ENCODE measurements around the gene PTGES. TPM values are rescaled to one million over a fixed set of nuclear protein-coding genes. Genes with fewer than 3 reads are reported as not detected.
"Not testable (repeated sequence)": the region's sequence is repeated elsewhere in the genome, so short reads cannot be mapped to it uniquely, and the experiment has no call there.

PTGES gene
- total RNA-seq, 2 experiments from 2014 or later, result 0.25 to 0.38 TPM

DNA sequence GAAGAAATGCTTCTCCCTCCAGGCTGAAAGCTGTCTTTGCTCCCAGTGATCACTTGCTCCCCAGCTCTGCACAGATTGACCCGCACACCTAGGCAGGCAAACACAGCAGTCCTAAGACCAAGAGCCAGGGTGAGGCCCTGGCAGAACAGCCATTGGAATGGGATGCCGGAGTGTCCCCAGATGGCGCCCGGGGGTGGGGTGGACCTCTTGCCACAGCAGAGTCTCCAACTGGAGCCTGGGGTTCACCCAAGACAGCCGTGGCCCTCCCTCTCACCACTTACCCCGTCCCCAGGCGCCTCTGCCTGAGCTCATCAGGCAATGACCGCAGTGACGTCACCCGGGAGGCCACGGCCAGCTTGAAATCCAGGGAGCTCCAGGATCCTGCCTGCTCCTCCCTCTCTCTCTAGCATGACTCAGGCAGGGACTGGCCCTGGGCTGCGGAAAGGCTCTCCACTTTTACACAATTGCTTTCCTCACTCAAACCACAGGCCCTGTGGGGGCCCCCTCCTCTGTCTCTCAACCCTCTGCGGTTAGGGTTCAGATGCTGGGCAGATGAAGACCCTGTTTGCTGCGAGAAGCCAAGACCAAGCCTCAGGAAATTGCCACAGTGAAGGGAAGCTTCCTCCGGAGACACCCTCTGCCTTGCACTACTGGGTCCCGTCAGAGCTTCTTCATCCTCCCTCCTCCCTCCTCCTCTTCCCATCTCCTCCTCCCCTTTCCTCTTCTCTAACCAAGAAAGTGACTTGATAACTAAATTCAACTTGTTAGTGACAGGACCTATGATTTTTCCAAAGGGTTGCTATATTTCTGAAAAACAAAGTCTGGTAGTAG lies 24.3 kb upstream of the PTGES start:
- no peaks in the 10 kb centered on the region for H3K9me3 Mint-ChIP-seq
- ATAC-seq (ENCODE audit: poor library complexity) (peak; percentile 66), DNase-seq (peak in 7 of 14 experiments; percentile 4 to 86 (median 32))
- POLR2A ChIA-PET, result no interaction called here
- H3K9me3 ChIP-seq (ENCODE audit: control insufficient read depth in 1 of 2, insufficient read depth in 1 of 2, low read length in 2 of 2), result no peaks in the 10 kb centered on the region
- H3K36me3 ChIP-seq (ENCODE audit: insufficient read depth, low read length), result no peaks in the 10 kb centered on the region
- H3K4me1 Mint-ChIP-seq (ENCODE audit: low read depth), result peaks cover 9% of the 10 kb centered on the region
- no peak overlapping the region for H3K27ac Mint-ChIP-seq
- no peak overlapping the region for H3K4me3 ChIP-seq (ENCODE audit: low read length)
- no peak overlapping the region for H3K27ac ChIP-seq (ENCODE audit: low read depth in 1 of 2, low read length in 2 of 2)
- H3K4me1 ChIP-seq (ENCODE audit: insufficient read depth, low read length), result peaks cover 9% of the 10 kb centered on the region
- H3K27me3 ChIP-seq (ENCODE audit: control insufficient read depth in 1 of 2, insufficient read depth in 2 of 2, low read length in 2 of 2), result peaks cover 5 to 11% of the 10 kb centered on the region in 2 experiments
- CTCF ChIA-PET, result interaction anchor here (0.9 to 2.2 kb wide), 2 partner anchors 40 to 51 kb away, joined by 3 to 6 read pairs; no protein-coding TSS in a partner anchor
- TF ChIP-seq, protein P1, sequence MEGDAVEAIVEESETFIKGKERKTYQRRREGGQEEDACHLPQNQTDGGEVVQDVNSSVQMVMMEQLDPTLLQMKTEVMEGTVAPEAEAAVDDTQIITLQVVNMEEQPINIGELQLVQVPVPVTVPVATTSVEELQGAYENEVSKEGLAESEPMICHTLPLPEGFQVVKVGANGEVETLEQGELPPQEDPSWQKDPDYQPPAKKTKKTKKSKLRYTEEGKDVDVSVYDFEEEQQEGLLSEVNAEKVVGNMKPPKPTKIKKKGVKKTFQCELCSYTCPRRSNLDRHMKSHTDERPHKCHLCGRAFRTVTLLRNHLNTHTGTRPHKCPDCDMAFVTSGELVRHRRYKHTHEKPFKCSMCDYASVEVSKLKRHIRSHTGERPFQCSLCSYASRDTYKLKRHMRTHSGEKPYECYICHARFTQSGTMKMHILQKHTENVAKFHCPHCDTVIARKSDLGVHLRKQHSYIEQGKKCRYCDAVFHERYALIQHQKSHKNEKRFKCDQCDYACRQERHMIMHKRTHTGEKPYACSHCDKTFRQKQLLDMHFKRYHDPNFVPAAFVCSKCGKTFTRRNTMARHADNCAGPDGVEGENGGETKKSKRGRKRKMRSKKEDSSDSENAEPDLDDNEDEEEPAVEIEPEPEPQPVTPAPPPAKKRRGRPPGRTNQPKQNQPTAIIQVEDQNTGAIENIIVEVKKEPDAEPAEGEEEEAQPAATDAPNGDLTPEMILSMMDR (IDR thresholded peaks at IDR 0.05), result no peak
- H3K27me3 Mint-ChIP-seq, result peaks cover 13% of the 10 kb centered on the region
- intact Hi-C loops (cut with DNase I, micrococcal nuclease), result no loop called here
- H3K36me3 Mint-ChIP-seq (ENCODE audit: low read depth), result no peaks in the 10 kb centered on the region
- no peak overlapping the region for H3K4me3 Mint-ChIP-seq

DNA sequence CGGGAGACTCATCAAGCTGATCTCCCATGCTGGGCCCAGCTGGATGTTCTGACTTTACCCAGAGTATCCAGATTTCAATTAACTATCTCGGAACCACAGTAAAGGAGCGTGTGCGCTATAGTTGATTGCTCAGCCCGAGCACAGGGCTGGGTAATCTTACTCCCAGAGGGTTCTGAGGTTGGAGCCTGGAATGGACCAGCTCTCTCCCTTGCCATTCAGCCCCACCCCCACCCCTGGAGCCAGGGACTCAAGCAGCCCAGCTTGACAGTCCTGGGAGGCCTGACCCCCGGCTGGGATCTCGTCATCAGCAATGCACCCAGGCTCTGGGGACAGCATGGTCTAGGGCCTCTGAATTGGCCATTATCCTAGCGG lies 23.7 kb upstream of the PTGES start:
- Histone ChIP-seq H3K9me3 (ENCODE audit: control insufficient read depth in 1 of 2, insufficient read depth in 1 of 2, low read length in 2 of 2) (no peaks in the 10 kb centered on the region), H3K27me3 (ENCODE audit: control insufficient read depth in 1 of 2, insufficient read depth in 2 of 2, low read length in 2 of 2) (peaks cover 5 to 11% of the 10 kb centered on the region in 2 experiments), H3K4me1 (ENCODE audit: insufficient read depth, low read length) (peaks cover 9% of the 10 kb centered on the region), H3K36me3 (ENCODE audit: insufficient read depth, low read length) (no peaks in the 10 kb centered on the region), H3K27ac (ENCODE audit: low read depth in 1 of 2, low read length in 2 of 2) (no peak overlapping the region), H3K4me3 (ENCODE audit: low read length) (no peak overlapping the region)
- Mint-ChIP-seq H3K27me3 (peaks cover 13% of the 10 kb centered on the region), H3K36me3 (ENCODE audit: low read depth) (no peaks in the 10 kb centered on the region), H3K27ac (no peak overlapping the region), H3K4me1 (ENCODE audit: low read depth) (peaks cover 9% of the 10 kb centered on the region), H3K4me3 (no peak overlapping the region), H3K9me3 (no peaks in the 10 kb centered on the region)
- no peak for ATAC-seq (ENCODE audit: poor library complexity)
- ChIA-PET CTCF (interaction anchor here (0.9 to 2.2 kb wide), 2 partner anchors 39 to 50 kb away, joined by 3 to 6 read pairs; no protein-coding TSS in a partner anchor), POLR2A (no interaction called here)
- TF ChIP-seq, protein P1 (IDR thresholded peaks at IDR 0.05), result no peak
- intact Hi-C loops (cut with DNase I, micrococcal nuclease), result no loop called here
- DNase-seq, result no peak

DNA sequence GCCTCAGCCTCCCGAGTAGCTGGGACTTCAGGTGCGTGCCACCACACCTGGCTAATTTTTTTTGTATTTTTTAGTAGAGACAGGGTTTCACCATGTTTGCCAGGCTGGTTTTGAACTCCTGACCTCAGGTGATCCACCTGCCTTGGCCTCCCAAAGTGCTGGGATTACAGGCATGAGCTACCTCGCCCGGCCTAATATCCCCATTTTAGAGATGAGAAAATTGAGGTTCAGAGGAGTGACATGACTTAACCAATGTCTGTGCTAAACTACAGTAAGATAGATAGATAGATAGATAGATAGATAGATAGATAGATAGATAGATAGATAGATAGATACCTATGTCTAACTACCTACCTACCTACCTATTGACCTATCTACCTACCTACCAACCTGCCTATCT lies 23.3 kb upstream of the PTGES start:
- intact Hi-C loops (cut with DNase I, micrococcal nuclease); H3K4me3 Mint-ChIP-seq; H3K36me3 Mint-ChIP-seq (ENCODE audit: low read depth); H3K36me3 ChIP-seq (ENCODE audit: insufficient read depth, low read length); H3K9me3 Mint-ChIP-seq; H3K4me1 ChIP-seq (ENCODE audit: insufficient read depth, low read length); H3K9me3 ChIP-seq (ENCODE audit: control insufficient read depth in 1 of 2, insufficient read depth in 1 of 2, low read length in 2 of 2); DNase-seq; H3K4me1 Mint-ChIP-seq (ENCODE audit: low read depth); ATAC-seq (ENCODE audit: poor library complexity); H3K27ac Mint-ChIP-seq; POLR2A ChIA-PET; H3K27ac ChIP-seq (ENCODE audit: low read depth in 1 of 2, low read length in 2 of 2); H3K4me3 ChIP-seq (ENCODE audit: low read length): not testable (repeated sequence)
- peaks cover 13% of the 10 kb centered on the region for H3K27me3 Mint-ChIP-seq
- H3K27me3 ChIP-seq (ENCODE audit: control insufficient read depth in 1 of 2, insufficient read depth in 2 of 2, low read length in 2 of 2), result peaks cover 5 to 11% of the 10 kb centered on the region in 2 experiments
- CTCF ChIA-PET, result interaction anchor here (2.2 kb wide), 1 partner anchor 38 kb away, joined by 6 read pairs; no protein-coding TSS in a partner anchor

Data from CD4-positive, alpha-beta T cell (primary cell).